ENCODE measurements around the gene KIAA0825.

Gene KIAA0825

DNA sequence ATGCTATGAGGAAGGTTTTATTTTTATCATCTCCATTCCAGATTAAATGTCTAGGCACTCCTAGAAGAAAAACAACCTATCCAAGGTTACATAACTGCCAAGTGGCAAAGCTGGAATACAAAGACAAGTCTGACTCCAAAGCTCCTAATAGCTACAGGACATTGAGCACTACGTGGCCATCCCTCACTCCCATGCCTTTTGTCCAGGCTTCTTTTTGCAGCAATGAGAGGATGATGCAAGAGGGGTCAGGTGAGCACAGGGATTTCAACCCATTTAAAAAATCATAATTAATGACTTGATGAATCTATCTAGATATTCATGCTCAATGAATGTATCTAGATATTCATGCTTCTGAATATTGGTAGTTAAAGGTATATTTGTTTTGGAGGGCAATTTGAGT is 117.0 kb downstream of the KIAA0825 start:
- no peak for DNase-seq

GRCh38 chr5:94499806-94500205 is 118.6 kb downstream of the KIAA0825 start:
- no peak for DNase-seq

GRCh38 chr5:94498199-94498598 is 120.2 kb downstream of the KIAA0825 start:
- no peak for DNase-seq

DNA sequence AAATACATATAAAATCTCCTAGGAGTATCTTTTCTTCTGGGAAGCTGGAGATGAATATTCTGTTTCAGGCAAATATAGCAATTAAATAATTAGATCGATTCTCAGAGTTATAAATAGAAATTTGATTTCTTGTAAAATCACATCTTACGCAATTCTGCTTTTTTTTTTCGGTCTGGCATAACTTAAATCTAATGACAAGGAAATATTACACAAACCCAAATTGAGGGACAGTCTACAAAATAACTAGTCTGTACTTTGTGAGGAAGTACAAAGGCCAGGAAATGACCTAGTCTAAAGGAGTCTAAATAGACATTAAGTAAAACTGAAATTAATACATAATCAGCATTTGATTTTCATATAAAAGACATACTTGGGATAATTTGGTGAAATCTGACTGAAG is 133.3 kb downstream of the KIAA0825 start:
- no peak for DNase-seq

GRCh38 chr5:94481059-94481458 is 137.3 kb downstream of the KIAA0825 start:
- DNase-seq = no peak

DNA sequence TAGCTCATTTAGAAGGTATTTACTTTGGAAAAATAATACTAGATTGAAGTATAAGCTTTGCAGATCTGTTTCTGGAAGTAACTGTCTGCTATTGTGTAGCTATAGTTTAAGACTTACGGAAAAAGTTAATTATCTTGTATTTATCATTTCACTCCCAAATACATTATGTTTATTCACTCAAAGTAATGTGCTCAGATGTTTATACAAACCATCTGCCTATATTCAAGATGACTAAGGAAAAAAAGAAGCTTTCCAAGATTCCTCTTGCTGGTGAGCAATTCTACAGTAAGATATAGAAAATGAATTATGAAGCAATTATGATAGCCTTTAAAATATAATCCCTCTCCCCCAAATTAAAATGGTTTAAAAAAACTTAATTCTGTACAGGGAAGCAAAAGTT is 137.9 kb downstream of the KIAA0825 start:
- DNase-seq = no peak

- no peak for DNase-seq
Observed at GRCh38 chr5:94473936-94474335, 144.5 kb downstream of the KIAA0825 start.

- no peak for DNase-seq
Observed at GRCh38 chr5:94471521-94471920, 146.9 kb downstream of the KIAA0825 start.

DNA sequence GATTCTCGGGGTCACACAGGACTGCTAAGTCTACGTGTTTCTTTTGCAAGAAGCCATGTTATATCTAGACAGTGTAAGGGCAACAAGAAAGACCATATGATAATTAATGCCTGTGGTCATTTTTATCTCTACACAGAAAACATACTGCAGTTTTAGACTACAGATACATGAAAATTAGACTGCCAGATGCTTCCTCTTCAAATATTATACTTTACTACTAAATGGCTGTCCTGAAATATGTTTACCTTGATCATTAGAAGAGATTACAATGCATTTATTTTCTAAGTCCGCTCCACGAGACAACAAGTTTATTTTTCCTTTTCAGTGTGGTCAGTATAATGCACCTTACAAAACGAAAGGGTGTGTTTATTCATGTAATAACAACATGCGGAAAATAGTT is 147.6 kb downstream of the KIAA0825 start:
- no peak for DNase-seq

- no peak for DNase-seq
Observed at GRCh38 chr5:94469894-94470329, 148.5 kb downstream of the KIAA0825 start.

DNA sequence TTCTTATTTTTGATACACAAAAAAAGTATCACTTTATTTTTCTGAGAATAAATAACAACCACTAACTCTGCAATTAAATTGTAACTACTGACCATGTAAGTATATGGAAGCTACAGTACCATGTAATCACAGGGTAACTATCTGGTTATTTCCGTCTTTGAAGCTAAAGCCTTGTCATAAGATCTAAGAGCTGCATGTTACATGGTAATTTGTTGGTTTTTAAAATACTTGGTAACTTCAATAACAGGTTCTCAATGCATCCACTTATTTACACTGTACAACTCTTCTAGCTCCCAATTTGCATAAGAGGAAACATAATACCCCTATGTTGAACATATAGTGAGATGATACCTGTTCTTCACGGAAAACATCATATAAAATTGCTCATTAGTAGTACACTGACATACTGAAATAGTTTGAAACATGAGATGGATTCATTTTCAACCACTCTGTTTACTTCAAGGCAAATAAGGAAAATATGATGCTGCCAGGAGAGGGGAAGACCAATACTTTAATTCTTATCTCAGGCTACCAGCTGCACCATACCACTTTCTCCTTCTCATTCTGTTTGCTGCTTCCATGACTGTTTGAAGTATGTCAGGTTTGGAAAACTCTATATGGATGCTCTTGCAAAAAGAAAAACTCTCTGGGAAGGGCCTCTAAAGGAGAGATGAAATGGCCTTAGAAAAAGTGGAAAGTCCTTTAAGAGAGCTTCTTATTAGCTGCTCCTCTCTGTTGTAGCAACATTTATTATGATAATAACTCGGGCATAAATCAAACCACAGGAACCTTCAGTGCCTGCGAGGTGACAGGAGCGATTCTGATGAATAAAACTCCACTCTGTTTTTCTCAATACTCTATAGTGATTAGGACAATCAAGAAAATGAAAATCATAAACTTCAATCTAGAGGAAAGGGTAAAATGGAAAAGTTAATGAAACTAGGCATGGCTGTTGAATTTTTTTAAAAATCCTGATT is 150.2 kb downstream of the KIAA0825 start:
- DNase-seq = no peak

DNA sequence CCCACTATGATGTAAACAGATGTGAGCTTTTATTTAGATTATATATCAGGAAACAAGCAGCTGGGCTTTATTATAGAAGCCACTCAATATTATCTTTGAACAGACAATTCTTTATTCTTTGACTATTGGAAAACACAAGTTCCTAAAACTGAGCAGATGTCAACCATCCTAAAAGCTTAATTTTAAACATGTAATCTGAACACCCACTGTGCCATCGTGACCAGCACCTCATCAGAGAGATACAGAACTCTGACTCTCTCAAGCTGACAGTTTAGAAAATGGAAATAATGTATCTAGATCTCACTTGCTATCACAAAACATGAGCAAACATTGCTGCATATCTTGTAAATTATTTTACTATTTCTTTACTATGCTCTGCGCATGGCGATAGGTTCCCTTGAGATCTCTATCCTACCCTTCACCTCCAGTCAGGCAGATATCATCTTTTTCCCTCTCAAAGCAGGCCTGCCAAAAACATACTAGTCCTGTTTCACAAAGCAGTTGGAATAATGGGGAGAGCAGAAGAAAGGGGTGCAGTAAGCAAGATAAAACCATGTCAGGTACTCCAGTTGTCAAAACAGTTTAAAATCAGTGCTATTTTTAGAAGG is 151.0 kb downstream of the KIAA0825 start:
- DNase-seq = no peak

DNA sequence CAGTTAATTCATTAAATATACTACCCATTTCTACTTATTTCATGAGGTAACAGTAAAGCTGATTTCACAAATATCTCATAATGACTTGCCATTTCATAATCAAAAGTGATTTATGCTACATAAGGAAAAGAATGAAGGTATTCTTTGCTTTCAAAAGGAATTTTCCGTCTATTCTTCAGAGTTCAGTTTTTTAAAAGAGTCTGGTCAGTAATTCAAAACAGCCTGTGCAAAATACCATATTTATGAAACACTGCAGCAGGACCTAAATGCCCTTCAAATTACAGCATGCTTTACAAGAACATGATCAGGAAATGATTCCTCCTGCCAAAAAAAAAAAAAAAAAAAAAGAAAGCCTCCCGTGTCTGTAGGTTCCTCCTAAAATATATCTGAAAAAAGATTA is 154.7 kb downstream of the KIAA0825 start:
- no peak for DNase-seq

- DNase-seq = no peak
Observed at GRCh38 chr5:94461131-94461530, 157.3 kb downstream of the KIAA0825 start.

DNA sequence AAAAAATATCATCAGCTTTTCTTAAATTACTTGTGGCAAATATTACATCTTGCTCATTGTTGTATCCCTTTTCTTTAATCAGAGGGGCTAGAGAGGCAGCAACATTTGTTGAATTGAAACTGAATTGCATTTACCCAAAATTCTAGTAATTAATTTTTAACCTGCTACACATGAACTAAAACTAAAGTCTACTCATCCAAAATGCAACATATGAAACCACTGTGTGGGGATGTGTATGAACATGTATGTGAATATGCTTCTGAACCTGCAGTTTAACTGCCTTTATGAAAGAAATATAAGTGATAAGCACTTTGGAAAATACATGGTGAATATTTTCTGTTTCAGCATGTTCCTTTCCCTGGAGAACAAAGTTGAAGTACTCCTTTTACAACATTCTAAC is 158.5 kb downstream of the KIAA0825 start:
- DNase-seq = no peak

- no peak for DNase-seq
Observed at GRCh38 chr5:94457788-94458187, 160.6 kb downstream of the KIAA0825 start.

DNA sequence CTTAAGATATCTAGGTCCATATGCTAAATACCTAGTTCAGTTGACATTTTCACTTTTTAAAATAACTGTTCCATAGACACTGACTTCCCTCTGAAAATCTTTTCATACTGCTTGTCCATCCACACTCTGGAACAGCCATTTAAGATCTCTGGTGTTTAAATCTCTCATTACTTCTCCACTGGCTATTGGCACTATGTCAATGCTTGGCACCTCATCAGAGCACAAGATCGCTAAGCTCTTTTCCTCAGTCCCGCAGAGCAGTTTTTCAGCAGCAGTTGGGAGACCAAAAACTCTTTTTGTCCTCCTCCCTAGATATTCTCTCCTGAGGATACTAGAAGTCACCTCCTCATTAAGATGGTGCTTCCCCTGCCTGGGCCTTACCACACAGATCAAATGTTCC is 172.7 kb downstream of the KIAA0825 start:
- DNase-seq = no peak

- no peak for DNase-seq
Observed at GRCh38 chr5:94442991-94443390, 175.4 kb downstream of the KIAA0825 start.

- no peak for DNase-seq
Observed at GRCh38 chr5:94442076-94442475, 176.3 kb downstream of the KIAA0825 start.

- no peak for DNase-seq
Observed at GRCh38 chr5:94440015-94440414, 178.4 kb downstream of the KIAA0825 start.

GRCh38 chr5:94433397-94434163 is 184.8 kb downstream of the KIAA0825 start:
- DNase-seq = no peak

GRCh38 chr5:94432499-94432898 is 185.9 kb downstream of the KIAA0825 start:
- no peak for DNase-seq

DNA sequence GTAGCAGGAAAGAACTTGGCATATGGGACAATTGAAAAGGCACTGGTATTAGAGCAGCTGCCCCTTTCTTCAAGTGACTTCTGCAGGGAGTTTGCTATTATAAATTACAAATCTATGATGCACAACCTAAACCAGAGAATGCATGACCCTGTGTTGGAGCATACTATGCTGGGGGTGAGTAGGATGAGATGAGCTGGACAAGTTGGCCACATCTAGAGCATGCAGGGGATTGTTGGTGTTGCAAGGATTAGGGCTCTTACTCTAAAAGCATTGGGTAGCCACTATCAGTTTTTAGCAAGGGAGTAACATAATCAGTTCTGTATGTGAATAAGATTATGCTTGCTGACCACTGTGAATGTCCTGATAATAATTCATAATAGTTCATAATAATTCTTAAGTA is 186.7 kb downstream of the KIAA0825 start:
- no peak for DNase-seq

DNA sequence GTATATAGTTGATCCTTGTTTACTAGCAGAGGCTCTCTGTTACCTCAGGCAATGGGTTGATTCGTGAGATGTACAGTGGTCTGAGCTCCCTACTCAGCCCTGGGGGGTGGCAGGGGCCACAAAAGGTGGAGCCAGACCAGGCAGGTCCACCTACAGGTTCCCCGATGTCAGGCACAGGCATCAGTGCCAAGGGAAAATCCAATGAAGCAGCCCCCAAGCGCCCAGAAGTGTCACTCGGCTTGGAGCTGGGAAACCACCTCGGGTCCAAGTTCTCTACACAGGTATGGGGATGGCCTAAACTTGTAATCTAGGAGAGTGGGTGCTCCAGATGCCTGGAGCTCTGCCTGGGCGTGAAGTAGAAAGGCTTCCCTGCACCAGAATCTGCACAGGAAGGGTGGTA is 188.8 kb downstream of the KIAA0825 start:
- no peak for DNase-seq

Measured in activated naive CD4-positive, alpha-beta T cell treated with Interleukin-2 at 50 U/mL for 16 hours (primary cell).